ENCODE data around the gene LZTR1. TPM values are rescaled to one million over a fixed set of nuclear protein-coding genes. Genes with fewer than 3 reads are reported as not detected.
A peak's percentile ranks its signal among the peaks of the same experiment; 100 is the strongest.

LZTR1 gene
- total RNA-seq, 1 experiment from 2014 or later: 41.0 TPM

DNA sequence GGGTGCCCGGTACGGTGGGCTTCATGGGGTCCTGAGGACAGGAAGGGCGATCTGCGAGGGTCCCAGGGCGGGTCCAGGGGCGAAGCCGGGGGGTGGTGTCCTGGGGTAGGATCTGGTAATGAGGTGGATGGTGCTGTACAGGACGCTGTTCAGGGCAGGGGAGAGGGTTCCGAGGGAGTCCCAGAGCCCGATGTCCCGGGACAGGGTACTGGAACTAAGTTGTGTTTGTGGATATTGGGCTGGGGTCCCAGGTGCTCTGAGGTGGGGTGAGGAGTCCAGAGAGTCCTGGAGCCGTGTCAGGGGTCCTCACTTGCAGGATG lies 426 bp downstream of the LZTR1 start:
- intact Hi-C loops (cut with micrococcal nuclease): loop anchor here (1.0 kb wide), 1 partner anchor 97 kb away; no protein-coding TSS in a partner anchor
- Histone ChIP-seq H3K27ac (ENCODE audit: low read length) (no peak overlapping the region), H3K9me2 (replicated peaks; ENCODE audit: low read length) (no peaks in the 10 kb centered on the region)

GRCh38 chr22:20983081-20983771 lies 1.1 kb downstream of the LZTR1 start:
- Histone ChIP-seq H3K36me3 (ENCODE audit: low read depth, low read length) (no peaks in the 10 kb centered on the region; the same call in 1 of the 2 replicates), H2AFZ (ENCODE audit: low read length) (peak overlapping the region; percentile 89; the same call in 1 of the 2 replicates), H3K79me2 (ENCODE audit: low read length) (peaks cover 16% of the 10 kb centered on the region), H3K4me1 (ENCODE audit: insufficient read depth, low read length) (peaks cover 13% of the 10 kb centered on the region), H3K27me3 (ENCODE audit: low read length) (no peaks in the 10 kb centered on the region), H3K9me2 (replicated peaks; ENCODE audit: low read length) (no peaks in the 10 kb centered on the region), H3K4me3 (ENCODE audit: low read length) (peak overlapping the region; percentile 80), H3F3A (ENCODE audit: low read length, unreplicated experiment) (no peaks in the 10 kb centered on the region), H3K4me2 (ENCODE audit: low read length) (peak overlapping the region; percentile 99), H3K9me3 (ENCODE audit: low read length) (no peaks in the 10 kb centered on the region), H3K27ac (ENCODE audit: low read length) (no peak overlapping the region), H4K20me1 (ENCODE audit: low read length) (no peaks in the 10 kb centered on the region), H3K9ac (ENCODE audit: low read length) (peak overlapping the region; percentile 88; the same call in 1 of the 2 replicates)
- ChIA-PET POLR2A (ENCODE audit: unreplicated experiment) (no interaction called here), CTCF (no interaction called here)
- ATAC-seq: no peak
- no peak for DNase-seq
- no TSS peak for BruUV-seq (replicated peaks)
- intact Hi-C loops (cut with micrococcal nuclease): no loop called here
- TF ChIP-seq EZH2phosphoT487 (IDR thresholded peaks at IDR 0.05; ENCODE audit: borderline replicate concordance, low read length) (no peak), CTCF (conservative IDR thresholded peaks at IDR 0.05; ENCODE audit: low read depth, low read length) (no peak), EZH2 (IDR thresholded peaks at IDR 0.05; ENCODE audit: low read length, unreplicated experiment) (no peak)

More for the DNA sequence above, 426 bp downstream of the LZTR1 start:
- no peaks in the 10 kb centered on the region for H3K27me3 ChIP-seq (ENCODE audit: low read length)
- no TSS peak for BruUV-seq (replicated peaks)
- H3K9ac ChIP-seq (ENCODE audit: low read length): peak overlapping the region; percentile 88
- no peak for TF ChIP-seq CTCF (conservative IDR thresholded peaks at IDR 0.05; ENCODE audit: low read depth, low read length)
- TF ChIP-seq EZH2phosphoT487 (IDR thresholded peaks at IDR 0.05; ENCODE audit: borderline replicate concordance, low read length): no peak
- no peak for TF ChIP-seq EZH2 (IDR thresholded peaks at IDR 0.05; ENCODE audit: low read length, unreplicated experiment)
- CTCF ChIA-PET: interaction anchor here (0.6 kb wide), 2 partner anchors 97 to 278 kb away, joined by 4 read pairs; no protein-coding TSS in a partner anchor
- no peaks in the 10 kb centered on the region for H3K9me3 ChIP-seq (ENCODE audit: low read length)
- ATAC-seq: peak; percentile 49
- H3K4me2 ChIP-seq (ENCODE audit: low read length): peak overlapping the region; percentile 99
- H3F3A ChIP-seq (ENCODE audit: low read length, unreplicated experiment): no peaks in the 10 kb centered on the region
- no peaks in the 10 kb centered on the region; the same call in 1 of the 2 replicates for H3K36me3 ChIP-seq (ENCODE audit: low read depth, low read length)
- POLR2A ChIA-PET (ENCODE audit: unreplicated experiment): interaction anchor here (0.6 kb wide), 1 partner anchor 32 kb away, joined by 6 read pairs; no protein-coding TSS in a partner anchor
- peaks cover 16% of the 10 kb centered on the region for H3K79me2 ChIP-seq (ENCODE audit: low read length)
- no peak for DNase-seq
- H2AFZ ChIP-seq (ENCODE audit: low read length): peak overlapping the region; percentile 89
- peaks cover 13% of the 10 kb centered on the region for H3K4me1 ChIP-seq (ENCODE audit: insufficient read depth, low read length)
- no peaks in the 10 kb centered on the region for H4K20me1 ChIP-seq (ENCODE audit: low read length)
- peak overlapping the region; percentile 80 for H3K4me3 ChIP-seq (ENCODE audit: low read length)

DNA sequence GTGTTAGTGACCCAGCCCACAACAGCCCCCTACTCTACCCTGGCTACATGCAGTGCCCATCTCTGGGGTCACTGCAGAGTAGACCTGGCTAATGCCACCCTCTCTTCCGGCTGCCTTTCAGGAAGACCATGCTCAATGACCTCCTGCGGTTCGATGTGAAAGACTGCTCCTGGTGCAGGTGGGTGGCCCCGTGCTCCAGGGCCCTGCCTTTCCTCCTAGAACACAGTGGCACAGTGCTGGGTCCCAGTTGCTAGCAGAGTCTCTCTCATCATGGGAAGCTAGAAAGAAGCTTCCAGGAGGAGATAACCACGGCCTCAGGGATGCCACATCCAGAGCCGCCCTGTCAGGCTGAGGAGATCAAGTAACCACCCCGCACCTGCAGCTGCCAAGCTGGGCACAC lies 3.6 kb downstream of the LZTR1 start:
- no peaks in the 10 kb centered on the region for H4K20me1 ChIP-seq (ENCODE audit: low read length)
- no peaks in the 10 kb centered on the region for H3K9me2 ChIP-seq (replicated peaks; ENCODE audit: low read length)
- ChIA-PET CTCF (no interaction called here), POLR2A (ENCODE audit: unreplicated experiment) (no interaction called here)
- no peak overlapping the region for H3K4me3 ChIP-seq (ENCODE audit: low read length)
- H3K9ac ChIP-seq (ENCODE audit: low read length): no peak overlapping the region
- H2AFZ ChIP-seq (ENCODE audit: low read length): no peak overlapping the region
- DNase-seq (no peak), ATAC-seq (no peak)
- H3K4me1 ChIP-seq (ENCODE audit: insufficient read depth, low read length): peaks cover 13% of the 10 kb centered on the region
- no peaks in the 10 kb centered on the region for H3F3A ChIP-seq (ENCODE audit: low read length, unreplicated experiment)
- no peak overlapping the region for H3K4me2 ChIP-seq (ENCODE audit: low read length)
- H3K27ac ChIP-seq (ENCODE audit: low read length): no peak overlapping the region
- no peak for TF ChIP-seq CTCF (conservative IDR thresholded peaks at IDR 0.05; ENCODE audit: low read depth, low read length)
- no peak for TF ChIP-seq EZH2 (IDR thresholded peaks at IDR 0.05; ENCODE audit: low read length, unreplicated experiment)
- no peak for TF ChIP-seq EZH2phosphoT487 (IDR thresholded peaks at IDR 0.05; ENCODE audit: borderline replicate concordance, low read length)
- no peaks in the 10 kb centered on the region; the same call in 1 of the 2 replicates for H3K36me3 ChIP-seq (ENCODE audit: low read depth, low read length)
- intact Hi-C loops (cut with micrococcal nuclease): no loop called here
- H3K9me3 ChIP-seq (ENCODE audit: low read length): no peaks in the 10 kb centered on the region
- peaks cover 16% of the 10 kb centered on the region for H3K79me2 ChIP-seq (ENCODE audit: low read length)
- H3K27me3 ChIP-seq (ENCODE audit: low read length): no peaks in the 10 kb centered on the region
- BruUV-seq (replicated peaks): no TSS peak

Measured in PC-3 (cell line).